ENCODE data around the gene TMEM154.

GRCh38 chr4:152699313-152699712 is 19.5 kb upstream of the TMEM154 start:
- TF ChIP-seq SP2 (tag by site-specific recombination; IDR thresholded peaks at IDR 0.05) (no peak), REST (tag by site-specific recombination; IDR thresholded peaks at IDR 0.05) (no peak), ZNF366 (tag by site-specific recombination; conservative IDR thresholded peaks at IDR 0.05) (no peak), CTCF (tag by site-specific recombination; IDR thresholded peaks at IDR 0.05) (no peak), TCF7L2 (IDR thresholded peaks at IDR 0.05; ENCODE audit: borderline replicate concordance, low read depth, low read length) (no peak), ZBTB11 (tag by site-specific recombination; conservative IDR thresholded peaks at IDR 0.05; ENCODE audit: low read depth) (no peak)
